DND-41 (cell line): ENCODE measurements around the gene SPARCL1.
"Not testable (repeated sequence)": the region's sequence is repeated elsewhere in the genome, so short reads cannot be mapped to it uniquely, and the experiment has no call there.

Experiments used
- ATAC-seq: fragments of 200-7000 bp; cut with Tn5 transposase; 3 replicates; pipeline ENCODE4 v1.9.1; 2021; ENCODE audit warnings: low read depth; ENCODE audit not compliant: insufficient read depth
- DNase-seq: peaks from one replicate; pipeline ENCODE4 v3.0.0-alpha.2; 2020
- H2AFZ ChIP-seq: 2 replicates; pipeline ENCODE4 v1.6.0; 2012; ENCODE audit warnings: low read depth, low read length
- H3K27ac ChIP-seq: 2 replicates; pipeline ENCODE4 v1.5.1; 2012; ENCODE audit warnings: low read length, inconsistent platforms
- H3K27me3 ChIP-seq: fragments of 200-600 bp; sonication (generic); 2 replicates; pipeline ENCODE4 v1.6.0; 2012; ENCODE audit warnings: low read length, mild to moderate bottlenecking, inconsistent platforms; ENCODE audit not compliant: insufficient read depth, poor library complexity
- H3K36me3 ChIP-seq: 2 replicates; pipeline ENCODE4 v1.5.1; 2012; ENCODE audit warnings: low read length, inconsistent platforms; ENCODE audit not compliant: insufficient read depth
- H3K4me1 ChIP-seq: 2 replicates; pipeline ENCODE4 v1.5.1; 2012; ENCODE audit warnings: mild to moderate bottlenecking, low read length; ENCODE audit not compliant: insufficient read depth
- H3K4me2 ChIP-seq: 2 replicates; pipeline ENCODE4 v1.6.0; 2012; ENCODE audit warnings: mild to moderate bottlenecking, moderate library complexity, low read length, inconsistent platforms; ENCODE audit not compliant: insufficient read depth
- H3K4me3 ChIP-seq, 2 experiments: fragments of 200-600 bp in 1 of 2; shearing (Covaris generic) in 1 of 2; 2 replicates each; pipeline ENCODE4 v1.5.1; 2012 to 2016; ENCODE audit warnings: inconsistent platforms in 2 of 2, low read length in 2 of 2, mild to moderate bottlenecking in 2 of 2, low read depth in 1 of 2, moderate library complexity in 1 of 2
- H3K79me2 ChIP-seq: 2 replicates; pipeline ENCODE4 v1.6.0; 2012; ENCODE audit warnings: low read length, inconsistent platforms; ENCODE audit not compliant: insufficient read depth
- H3K9ac ChIP-seq: 2 replicates; pipeline ENCODE4 v1.6.0; 2012; ENCODE audit warnings: low read depth, mild to moderate bottlenecking, inconsistent platforms, low read length, moderate library complexity
- H3K9me3 ChIP-seq: 2 replicates; pipeline ENCODE4 v1.5.1; 2012; ENCODE audit warnings: low read length, moderate library complexity, mild to moderate bottlenecking, inconsistent platforms; ENCODE audit not compliant: insufficient read depth, severe bottlenecking
- H4K20me1 ChIP-seq: 2 replicates; pipeline ENCODE4 v1.6.0; 2012; ENCODE audit warnings: low read length; ENCODE audit not compliant: insufficient read depth
- EZH2 ChIP-seq: IDR thresholded peaks from 3 replicates; pipeline ENCODE4 v1.6.1; 2012; ENCODE audit warnings: borderline replicate concordance, low read depth, mild to moderate bottlenecking, moderate library complexity, low read length, inconsistent platforms; ENCODE audit not compliant: severe bottlenecking
- TF ChIP-seq, protein P1 (sequence below): IDR thresholded peaks from 2 replicates; pipeline ENCODE4 v1.5.1; 2012; ENCODE audit warnings: borderline replicate concordance, low read length, moderate library complexity, mild to moderate bottlenecking; ENCODE audit not compliant: poor library complexity, severe bottlenecking; ENCODE audit errors: extremely low read depth

SPARCL1 gene

DNA sequence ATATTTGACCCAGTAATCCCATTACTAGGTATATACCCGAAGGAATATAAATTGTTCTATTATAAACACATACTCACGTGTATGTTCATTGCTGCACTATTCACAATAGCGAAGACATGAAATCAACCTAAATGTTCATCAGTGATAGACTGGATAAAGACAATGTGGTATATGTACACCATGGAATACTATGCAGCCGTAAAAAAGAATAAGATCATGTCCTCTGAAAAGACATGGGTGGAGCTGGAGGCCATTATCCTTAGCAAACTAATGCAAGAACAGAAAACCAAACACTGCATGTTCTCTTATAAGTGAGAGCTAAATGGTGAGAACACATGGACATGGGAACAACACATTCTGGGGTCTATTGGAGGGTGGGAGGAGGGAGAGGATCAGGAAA, 70.3 kb downstream of the SPARCL1 start:
- H3K27ac ChIP-seq, result no peak overlapping the region
- no peaks in the 10 kb centered on the region for H3K79me2 ChIP-seq
- peaks cover 32% of the 10 kb centered on the region; the same call in 1 of the 2 replicates for H3K36me3 ChIP-seq
- H3K4me2 ChIP-seq, result no peak overlapping the region
- H4K20me1 ChIP-seq, result no peaks in the 10 kb centered on the region
- H3K4me3 ChIP-seq, result no peak overlapping the region
- no peaks in the 10 kb centered on the region for H3K9me3 ChIP-seq
- H3K27me3 ChIP-seq, result no peaks in the 10 kb centered on the region
- ATAC-seq (no peak), DNase-seq (no peak)
- H2AFZ ChIP-seq, result no peak overlapping the region
- TF ChIP-seq, protein P1, sequence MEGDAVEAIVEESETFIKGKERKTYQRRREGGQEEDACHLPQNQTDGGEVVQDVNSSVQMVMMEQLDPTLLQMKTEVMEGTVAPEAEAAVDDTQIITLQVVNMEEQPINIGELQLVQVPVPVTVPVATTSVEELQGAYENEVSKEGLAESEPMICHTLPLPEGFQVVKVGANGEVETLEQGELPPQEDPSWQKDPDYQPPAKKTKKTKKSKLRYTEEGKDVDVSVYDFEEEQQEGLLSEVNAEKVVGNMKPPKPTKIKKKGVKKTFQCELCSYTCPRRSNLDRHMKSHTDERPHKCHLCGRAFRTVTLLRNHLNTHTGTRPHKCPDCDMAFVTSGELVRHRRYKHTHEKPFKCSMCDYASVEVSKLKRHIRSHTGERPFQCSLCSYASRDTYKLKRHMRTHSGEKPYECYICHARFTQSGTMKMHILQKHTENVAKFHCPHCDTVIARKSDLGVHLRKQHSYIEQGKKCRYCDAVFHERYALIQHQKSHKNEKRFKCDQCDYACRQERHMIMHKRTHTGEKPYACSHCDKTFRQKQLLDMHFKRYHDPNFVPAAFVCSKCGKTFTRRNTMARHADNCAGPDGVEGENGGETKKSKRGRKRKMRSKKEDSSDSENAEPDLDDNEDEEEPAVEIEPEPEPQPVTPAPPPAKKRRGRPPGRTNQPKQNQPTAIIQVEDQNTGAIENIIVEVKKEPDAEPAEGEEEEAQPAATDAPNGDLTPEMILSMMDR, result no peak
- TF ChIP-seq EZH2, result no peak
- no peaks in the 10 kb centered on the region for H3K4me1 ChIP-seq
- no peak overlapping the region for H3K9ac ChIP-seq

- ATAC-seq, result no peak
- no peak for DNase-seq
- Histone ChIP-seq H3K36me3 (peaks cover 54% of the 10 kb centered on the region), H3K4me1 (no peaks in the 10 kb centered on the region), H3K9me3 (no peaks in the 10 kb centered on the region), H3K4me2 (no peak overlapping the region), H3K9ac (no peak overlapping the region), H3K79me2 (no peaks in the 10 kb centered on the region), H4K20me1 (no peaks in the 10 kb centered on the region), H3K27me3 (no peaks in the 10 kb centered on the region), H3K27ac (no peak overlapping the region), H3K4me3 (no peak overlapping the region), H2AFZ (no peak overlapping the region)
- TF ChIP-seq, protein P1, result peak; percentile 21
- no peak for TF ChIP-seq EZH2
Measured at GRCh38 chr4:87451537-87451936, 77.6 kb downstream of the SPARCL1 start.

DNA sequence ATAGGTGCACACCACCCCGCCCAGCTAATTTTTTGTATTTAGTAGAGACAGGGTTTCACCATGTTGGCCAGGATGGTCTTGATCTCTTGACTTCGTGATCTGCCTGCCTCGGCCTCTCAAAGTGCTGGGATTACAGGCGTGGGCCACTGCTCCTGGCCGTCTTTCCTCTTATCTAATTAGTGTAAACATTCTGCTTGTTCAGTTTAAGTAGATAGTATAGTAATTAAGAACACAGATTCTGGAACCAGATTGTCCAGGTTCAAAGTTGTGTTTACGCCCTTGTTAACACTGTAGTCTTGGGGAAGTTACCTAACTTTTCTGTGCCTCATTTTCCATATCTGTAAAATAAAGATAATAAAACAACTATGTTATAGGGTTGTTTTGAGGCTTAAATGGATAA, 82.8 kb downstream of the SPARCL1 start:
- H4K20me1 ChIP-seq, H2AFZ ChIP-seq, H3K9ac ChIP-seq, H3K27ac ChIP-seq, H3K9me3 ChIP-seq, H3K4me1 ChIP-seq, H3K4me2 ChIP-seq, DNase-seq, H3K4me3 ChIP-seq, H3K27me3 ChIP-seq, H3K79me2 ChIP-seq, ATAC-seq: not testable (repeated sequence)
- peaks cover 63% of the 10 kb centered on the region; the same call in 1 of the 2 replicates for H3K36me3 ChIP-seq

GRCh38 chr4:87445964-87446363, 83.2 kb downstream of the SPARCL1 start:
- H2AFZ ChIP-seq, result no peak overlapping the region
- H3K9me3 ChIP-seq, result no peaks in the 10 kb centered on the region
- no peak for ATAC-seq

More at GRCh38 chr4:87445964-87446363, 83.2 kb downstream of the SPARCL1 start:
- H3K27ac ChIP-seq, result no peak overlapping the region
- no peaks in the 10 kb centered on the region for H4K20me1 ChIP-seq
- TF ChIP-seq, protein P1, result no peak
- TF ChIP-seq EZH2, result no peak
- peaks cover 60% of the 10 kb centered on the region; the same call in 1 of the 2 replicates for H3K36me3 ChIP-seq
- H3K27me3 ChIP-seq, result no peaks in the 10 kb centered on the region
- no peak overlapping the region for H3K4me3 ChIP-seq
- no peaks in the 10 kb centered on the region for H3K4me1 ChIP-seq
- DNase-seq, result no peak
- no peak overlapping the region for H3K4me2 ChIP-seq
- no peak overlapping the region for H3K9ac ChIP-seq
- no peaks in the 10 kb centered on the region for H3K79me2 ChIP-seq
